HG03139 (cell line): ENCODE data around the gene AFF4.
"Not testable (repeated sequence)": the region's sequence is repeated elsewhere in the genome, so short reads cannot be mapped to it uniquely, and the experiment has no call there.

Source experiments
- ATAC-seq: cut with Tn5 transposase; IDR thresholded peaks from one replicate; pipeline ENCODE4 v1.9.1; 2021; ENCODE audit not compliant: unreplicated experiment

Gene AFF4

DNA sequence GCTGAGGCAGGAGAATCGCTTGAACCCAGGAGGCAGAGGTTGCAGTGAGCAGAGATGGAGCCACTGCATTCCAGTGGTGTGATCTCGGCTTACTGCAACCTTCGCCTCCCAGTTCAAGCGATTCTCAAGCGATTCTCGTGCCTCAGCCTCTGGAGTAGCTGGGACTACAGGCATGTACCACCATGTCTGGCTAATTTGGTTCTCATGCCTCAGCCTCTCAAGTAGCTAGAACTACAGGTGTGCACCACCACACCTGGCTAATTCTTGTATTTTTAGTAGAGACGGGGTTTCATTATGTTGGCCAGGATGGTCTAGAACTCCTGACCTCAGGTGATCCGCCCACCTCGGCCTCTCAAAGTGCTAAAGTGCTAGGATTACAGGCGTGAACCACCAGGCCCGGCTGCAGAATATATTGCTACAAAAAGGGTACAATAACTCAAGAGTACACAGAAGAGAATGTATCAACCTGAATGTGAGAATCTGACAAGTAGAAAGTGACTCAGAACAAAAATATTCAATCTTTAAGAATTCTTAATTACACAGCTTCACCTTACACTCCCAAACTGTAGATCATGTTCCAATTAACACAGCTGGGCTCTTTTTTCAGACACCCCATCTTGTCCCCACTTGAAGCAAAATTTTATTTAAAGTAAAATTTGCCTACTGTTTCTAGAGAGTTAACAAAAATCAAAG, 2.2 kb downstream of the AFF4 start:
- ATAC-seq: not testable (repeated sequence)

DNA sequence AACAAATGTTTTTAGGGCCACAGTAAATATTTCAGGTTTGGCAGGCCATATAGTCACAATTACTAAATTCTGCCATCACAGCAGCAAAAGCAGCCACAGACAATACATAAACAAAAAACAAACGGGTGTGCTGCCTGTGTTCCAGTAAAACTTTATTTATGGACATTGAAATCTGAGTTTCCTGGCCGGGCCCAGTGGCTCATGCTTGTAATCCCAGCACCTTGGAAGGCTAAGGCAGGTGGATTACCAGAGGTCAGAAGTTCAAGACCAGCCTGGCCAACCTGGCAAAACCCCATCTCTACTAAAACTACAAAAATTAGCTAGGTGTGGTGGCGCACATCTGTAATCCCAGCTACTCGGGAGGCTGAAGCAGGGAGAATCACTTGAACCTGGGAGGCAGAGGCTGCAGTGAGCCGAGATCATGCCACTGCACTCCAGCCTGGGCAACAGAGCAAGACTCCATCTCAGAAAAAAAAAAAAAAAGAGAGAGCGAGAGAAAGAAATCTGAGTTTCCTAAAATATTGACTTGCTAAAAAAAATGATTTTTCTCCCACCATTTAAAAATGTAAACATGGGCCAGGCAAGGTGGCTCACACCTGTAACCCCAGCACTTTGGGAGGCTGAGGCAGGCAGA, 7.2 kb downstream of the AFF4 start:
- not testable (repeated sequence) for ATAC-seq

DNA sequence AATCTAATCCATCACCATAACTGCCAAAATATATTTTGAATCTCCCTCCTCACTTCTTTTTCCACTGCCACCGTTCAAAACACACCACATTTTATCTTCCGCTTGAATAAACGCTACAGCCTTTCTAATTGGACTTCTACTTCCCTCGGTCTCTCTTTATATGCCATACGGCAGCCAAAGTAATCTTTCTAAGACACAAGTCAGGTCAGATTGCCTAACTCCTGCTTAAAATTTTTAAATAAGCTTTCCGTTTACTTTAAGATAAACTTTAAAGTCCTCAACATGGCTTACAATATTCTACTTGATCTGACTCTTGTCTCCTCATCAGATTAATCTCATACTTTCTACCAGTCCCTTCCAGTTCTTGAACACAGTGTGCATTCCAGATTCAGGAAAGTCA, 9.7 kb downstream of the AFF4 start:
- no peak for ATAC-seq

DNA sequence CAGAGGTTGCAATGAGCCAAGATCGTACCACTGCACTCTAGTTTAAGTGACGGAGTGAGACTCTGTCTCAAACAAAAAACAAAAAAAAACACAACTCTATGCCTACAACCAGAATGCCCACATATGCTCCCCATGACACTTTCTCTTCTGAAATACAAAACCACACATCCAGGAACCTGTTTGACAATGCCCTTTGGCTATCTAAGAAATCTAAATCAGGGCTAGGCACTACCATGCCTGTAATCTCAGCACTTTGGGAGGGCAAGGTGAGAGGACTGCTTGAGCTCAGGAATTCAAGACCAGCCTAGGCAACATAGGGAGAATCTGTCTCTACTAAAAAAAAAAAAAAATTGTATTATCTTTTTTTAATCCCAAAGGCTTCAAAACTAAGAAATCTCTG, 10.6 kb downstream of the AFF4 start:
- ATAC-seq: no peak

DNA sequence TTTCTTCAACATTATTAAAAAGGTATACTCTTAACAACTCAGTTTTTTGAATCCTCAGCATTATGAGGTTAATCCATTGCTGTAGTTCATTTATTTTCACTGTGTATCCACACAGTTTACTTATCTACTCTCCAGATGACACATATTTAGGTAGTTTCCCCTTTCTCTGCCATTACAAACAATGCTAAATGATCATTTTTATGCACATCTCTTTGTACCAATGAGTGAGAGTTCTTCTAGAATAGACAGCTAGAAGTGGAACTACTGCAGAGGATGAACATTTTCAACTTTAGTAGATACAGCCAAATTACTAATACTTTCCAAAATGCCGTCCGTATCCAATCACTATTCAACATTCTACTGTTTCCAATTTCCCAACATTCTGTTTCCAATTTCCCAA, 11.5 kb downstream of the AFF4 start:
- no peak for ATAC-seq

DNA sequence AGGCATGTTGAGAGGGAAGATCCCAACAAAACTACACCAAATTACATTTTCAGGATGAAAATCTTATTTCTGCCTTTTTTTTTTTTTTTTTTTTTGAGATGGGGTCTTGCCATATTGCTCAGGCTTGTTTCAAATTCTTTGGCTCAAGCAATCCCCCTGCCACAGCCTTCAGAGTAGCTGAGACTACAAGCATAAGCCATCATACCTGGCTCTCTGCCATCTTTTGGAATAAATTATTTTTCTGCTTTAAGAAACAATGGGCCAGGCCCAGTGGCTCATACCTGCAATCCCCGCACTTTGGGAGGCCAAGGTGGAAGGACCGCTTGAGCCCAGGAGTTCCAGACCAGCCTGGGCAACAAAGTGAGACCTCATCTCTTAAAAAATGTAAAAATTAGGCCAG, 14.3 kb downstream of the AFF4 start:
- ATAC-seq: no peak

DNA sequence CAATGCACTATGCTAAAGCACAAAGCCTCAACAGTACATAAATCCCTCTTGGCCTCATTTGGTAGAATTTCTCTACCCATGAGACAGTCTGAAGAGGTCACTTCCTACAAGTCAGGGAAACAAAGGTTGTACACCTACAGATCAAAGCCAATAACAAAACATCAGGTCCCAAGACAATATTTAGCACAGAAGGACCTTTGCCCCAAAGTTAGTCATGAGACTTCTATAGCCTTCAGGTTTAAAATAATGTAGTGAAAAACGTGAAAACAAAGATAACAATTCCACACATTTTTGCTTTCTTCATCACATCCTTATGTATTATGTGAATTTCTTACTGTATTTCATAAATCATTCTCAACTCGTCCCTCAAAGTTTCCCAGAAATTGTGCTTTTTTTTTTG, 15.8 kb downstream of the AFF4 start:
- ATAC-seq: no peak

DNA sequence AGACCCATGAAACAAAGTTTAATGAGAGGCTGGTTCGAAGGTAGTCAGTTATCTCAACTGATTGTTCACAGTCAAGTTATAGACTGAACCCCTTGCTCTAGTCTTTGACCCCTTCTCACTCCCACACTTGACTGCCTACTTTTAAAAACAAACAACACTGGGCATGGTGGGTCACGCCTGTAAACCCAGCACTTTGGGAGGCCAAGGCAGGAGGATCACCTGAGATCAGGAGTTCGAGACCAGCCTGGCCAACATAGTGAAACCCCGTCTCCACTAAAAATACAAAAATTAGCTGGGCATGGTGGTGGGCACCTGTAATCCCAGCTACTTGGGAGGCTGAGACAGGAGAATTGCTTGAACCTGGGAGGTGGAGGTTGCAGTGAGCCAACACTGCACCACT, 18.1 kb downstream of the AFF4 start:
- not testable (repeated sequence) for ATAC-seq

DNA sequence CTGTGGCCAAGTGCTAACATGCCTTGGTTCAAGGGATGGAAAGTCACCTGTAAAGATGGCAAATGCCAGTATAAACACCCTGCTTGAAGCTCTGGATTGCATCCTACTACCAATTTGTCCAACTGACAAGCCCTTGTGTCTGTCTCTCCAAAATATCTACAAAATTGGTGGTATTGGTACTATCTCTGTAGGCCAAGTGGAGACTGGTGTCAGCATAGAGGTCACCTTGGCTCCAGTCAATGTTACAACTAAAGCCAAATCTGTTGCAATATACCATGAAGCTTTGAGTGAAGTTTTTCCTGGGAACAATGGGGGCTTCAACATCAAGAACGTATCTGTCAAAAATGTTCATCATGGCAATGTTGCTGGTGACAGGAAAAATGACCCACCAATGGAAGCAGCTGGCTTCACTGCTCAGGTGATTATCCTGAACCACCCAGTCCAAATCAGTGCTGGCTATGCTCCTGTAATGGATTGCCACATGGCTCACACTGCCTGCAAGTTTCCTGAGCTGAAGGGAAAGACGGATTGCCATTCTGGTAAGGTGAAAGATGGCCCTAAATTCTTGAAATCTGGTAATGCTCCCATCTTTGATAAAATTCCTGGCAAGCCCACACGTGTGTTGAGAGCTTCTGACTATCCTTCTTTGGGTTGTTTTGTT, 19.9 kb downstream of the AFF4 start:
- no peak for ATAC-seq

DNA sequence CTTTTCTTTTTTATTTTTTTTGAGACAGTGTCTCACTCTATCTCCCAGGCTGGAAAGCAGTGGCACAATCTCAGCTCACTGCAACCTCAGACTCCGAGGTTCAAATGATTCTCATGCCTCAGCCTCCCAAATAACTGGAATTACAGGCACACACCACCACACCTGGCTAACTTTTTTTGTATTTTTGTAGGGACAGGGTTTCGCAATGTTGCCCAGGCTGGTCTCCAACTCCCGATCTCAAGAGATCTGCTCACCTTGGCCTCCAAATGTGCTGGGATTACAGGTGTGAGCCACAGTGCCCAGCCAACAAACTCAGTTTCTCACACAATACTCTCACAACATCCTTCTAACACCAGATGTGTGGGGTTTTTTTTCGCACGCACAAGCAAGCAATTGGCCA, 22.1 kb downstream of the AFF4 start:
- ATAC-seq: no peak

DNA sequence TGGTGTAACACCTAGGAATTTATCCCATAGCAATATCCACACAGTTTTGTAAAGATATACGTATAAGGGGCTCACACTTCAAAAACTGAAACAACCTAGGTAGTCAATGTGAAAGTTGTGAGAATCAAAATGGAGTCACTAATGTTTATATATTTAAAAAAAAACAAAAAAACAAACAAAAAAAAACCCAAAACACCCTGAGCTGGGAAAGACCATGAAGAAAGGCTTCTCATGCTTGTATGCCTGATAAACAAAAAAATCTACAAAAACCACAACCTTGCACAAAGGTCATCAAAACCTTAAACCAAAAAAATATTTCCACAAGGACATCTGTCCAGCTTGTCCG, 35.4 kb downstream of the AFF4 start:
- no peak for ATAC-seq

DNA sequence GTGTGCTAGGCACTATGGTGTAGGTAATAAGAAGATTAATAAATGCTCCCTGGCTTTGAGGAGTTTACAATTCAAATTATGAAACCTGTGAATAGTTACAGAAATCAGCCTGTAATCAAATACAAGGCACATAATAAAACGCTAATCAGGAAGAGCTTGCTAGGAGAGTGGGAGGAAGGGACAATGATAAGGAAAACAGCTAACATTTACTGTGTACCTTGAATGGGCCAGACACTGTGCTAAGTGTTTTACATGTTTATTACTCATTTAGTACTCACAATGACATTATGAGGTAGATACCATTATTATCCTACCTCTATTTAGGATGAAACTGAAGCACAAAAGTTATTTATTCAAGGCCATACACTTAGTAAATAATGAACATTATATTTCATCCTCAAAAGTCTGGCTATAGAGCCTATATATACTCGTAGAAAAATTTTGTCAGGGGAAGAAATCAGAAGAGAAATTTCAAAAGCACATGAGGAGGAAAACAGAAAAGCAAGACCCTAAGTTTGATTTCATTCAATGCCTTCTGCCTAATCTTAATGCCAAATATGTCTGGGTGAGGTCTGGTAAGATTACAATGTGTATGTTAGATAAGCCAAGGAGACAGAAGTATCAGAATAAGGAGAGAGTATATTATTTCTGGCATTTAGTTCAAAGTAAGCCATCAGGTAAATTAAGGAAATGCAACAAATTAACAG, 35.9 kb downstream of the AFF4 start:
- no peak for ATAC-seq

DNA sequence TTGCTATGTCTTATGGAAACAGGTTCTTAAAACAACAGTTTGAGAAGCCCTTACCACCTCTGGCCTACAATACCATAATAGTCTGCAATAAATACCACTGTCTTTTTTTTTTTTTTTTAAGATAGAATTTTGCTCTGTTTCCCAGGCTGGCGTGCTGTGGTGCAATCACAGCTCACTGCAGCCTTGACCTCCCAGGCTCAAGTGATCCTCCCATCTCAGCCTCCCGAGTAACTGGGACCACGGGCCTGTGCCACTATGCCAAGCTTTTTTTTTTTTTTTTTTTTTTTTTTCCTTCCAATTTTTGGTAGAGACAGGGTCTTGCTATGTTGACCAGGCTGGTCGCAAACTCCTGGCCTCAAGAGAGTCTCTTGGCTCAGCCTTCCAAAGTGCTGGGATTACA, 37.0 kb downstream of the AFF4 start:
- ATAC-seq: no peak

DNA sequence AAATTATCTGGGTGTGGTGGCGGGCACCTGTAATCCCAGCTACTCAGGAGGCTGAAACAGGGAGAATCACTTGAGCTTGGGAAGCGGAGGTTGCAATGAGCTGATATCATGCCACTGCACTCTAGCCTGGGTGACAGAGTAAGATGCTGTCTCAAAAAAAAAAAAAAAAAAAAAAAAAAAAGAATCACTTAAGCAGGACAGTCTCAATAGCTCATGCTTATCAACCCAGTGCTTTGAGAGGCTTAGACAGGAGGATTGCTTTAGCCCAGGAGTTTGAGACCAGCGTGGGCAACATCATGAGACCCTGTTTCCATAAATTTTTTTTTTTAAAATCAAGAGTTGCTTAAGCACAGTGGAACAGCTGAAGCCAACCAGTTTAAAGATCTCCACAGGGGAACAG, 47.3 kb downstream of the AFF4 start:
- ATAC-seq: no peak

DNA sequence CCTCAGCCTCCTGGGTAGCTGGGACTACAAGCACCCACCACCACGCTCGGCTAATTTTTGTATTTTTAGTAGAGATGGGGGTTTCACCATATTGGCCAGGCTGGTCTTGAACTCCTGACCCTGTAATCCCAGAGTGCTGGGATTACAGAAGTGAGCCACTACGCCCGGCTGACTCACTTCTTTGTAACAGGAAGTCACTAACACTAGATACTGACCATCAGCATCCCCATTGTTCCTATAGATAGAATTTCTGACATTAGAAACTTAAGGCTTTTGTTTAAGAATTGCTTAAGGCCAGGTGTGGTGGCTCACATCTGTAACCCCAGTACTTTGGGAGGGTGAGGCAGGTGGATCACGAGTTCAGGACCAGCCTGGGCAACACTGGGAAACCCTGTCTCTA, 47.8 kb downstream of the AFF4 start:
- no peak for ATAC-seq

DNA sequence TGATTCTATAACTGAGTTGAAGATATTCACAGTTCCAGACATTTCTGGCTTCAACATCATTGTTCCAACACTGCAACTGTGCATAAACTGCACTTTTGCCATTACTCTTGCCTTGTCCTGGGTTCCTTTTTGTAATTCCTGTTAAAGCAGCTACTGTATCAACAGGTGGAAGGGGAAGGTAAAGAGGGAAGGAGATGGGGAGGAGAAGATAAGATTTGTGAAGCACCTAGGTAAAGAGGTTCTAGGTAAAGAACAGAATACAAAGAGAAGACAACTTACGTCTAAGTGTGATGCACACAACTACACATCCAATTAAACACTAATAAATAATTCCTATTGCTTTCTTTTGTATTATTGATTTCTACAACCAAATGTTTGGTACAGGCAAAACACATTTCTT, 53.7 kb downstream of the AFF4 start:
- ATAC-seq: no peak

DNA sequence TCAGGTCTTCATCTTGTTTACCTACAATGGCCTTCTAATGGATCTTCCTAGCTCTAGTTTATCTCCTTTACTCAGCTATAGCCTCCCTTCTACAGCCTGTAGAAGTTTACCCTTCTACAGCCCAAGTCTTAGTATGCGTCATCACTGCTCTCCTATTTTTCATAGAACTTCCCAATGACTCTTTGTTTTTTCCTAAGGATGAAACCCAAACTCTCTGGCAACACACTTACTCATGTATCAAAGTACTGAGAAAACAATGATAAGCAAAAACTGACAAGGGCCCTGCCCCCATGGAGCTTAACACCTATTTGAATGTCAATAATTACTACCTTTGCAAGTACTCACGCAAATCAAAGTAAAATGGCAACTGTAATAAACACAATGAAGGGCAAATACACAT, 56.3 kb downstream of the AFF4 start:
- ATAC-seq: no peak

DNA sequence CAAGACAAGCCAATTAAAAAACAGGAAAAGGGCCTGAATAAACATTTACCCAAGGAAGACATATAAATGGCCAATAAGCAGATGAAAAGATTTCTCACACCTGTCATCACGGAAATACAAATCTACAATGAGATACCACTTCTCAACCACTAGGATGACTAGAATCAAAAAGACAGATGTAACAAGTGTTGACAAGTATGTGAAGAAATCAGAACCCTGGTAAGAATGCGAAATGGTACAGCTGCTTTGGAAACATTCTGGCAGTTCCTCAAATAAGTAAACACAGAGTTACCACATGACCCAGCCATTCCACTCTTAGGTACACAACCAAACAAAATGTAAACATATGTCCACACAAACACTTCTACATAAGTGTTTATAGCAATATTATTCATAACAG, 57.5 kb downstream of the AFF4 start:
- ATAC-seq: no peak

DNA sequence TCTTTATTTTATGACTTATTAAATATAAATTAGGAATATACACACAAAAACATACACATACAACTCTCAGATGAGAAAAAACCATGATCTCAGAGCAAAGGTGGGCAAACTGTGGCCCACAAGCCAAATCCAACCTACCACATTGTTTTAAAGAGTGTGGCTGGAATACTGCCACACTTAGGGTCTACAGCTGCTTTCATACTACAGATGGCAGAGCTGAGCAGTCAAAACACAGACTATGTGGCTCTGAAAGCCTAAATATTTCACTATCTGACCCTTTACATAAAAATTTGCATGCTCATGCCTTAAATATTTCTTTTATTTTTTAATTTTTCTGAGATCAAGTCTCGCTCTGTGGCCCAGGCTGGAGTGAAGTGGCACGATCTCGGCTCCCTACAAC, 61.7 kb downstream of the AFF4 start:
- ATAC-seq: no peak

DNA sequence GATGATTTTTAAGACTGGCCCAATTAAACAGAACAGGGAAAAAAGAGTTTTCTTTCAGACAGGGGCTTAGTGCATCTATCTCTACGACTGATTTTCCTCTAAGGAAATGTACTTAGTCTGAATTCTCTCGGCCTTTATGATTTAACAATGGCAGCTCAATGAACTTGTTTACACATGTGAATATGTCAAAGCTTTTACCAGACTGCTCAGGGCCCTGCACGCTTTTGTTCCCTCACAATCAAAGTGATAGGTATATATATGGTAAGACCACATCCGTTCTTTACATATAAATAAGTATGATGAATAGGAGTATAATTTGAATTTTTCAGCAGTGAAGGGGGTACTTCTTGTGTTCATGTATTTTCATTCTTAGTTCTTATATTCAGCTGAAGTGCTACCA, 62.4 kb downstream of the AFF4 start:
- no peak for ATAC-seq

DNA sequence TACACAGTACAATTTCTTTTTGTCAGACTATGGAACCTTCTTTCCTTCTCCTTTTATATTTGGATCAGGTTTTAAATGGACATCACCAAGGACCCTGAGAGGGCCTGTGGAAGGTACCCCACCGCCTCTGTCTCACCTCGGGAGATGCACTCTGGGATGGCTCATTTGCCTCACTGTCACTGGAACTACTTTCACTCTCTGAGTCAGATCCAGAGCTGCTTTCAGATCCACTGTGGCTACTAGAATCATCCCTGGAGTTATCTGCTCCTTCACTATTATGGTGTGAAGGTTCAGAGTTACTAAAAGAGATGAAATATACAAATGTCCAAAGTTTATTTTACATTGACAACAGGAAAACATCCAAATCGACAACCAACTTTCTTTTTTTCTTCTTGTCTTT, 65.3 kb downstream of the AFF4 start:
- ATAC-seq: no peak

DNA sequence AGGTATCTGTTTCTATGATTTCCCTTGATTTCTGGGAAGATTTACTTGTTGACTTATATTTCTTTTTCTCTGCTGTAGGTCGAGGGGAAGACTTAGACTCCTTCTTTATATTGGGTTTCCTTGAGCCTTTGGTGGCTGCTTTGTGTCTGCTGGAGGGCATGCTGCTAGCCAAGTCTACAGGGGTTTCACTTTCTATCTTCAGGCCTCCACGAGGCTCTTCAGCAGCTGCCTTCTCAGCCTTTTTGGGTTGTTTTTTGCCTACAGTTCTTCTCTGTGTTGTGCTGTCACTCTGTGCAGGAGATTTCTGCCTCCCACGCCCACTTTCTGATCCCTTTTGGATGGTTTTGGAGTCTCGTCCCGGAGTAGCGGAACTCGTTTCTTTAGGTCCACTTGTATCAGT, 66.7 kb downstream of the AFF4 start:
- ATAC-seq: no peak
